SKM-1 treated with dmso at 0.1 percent for 144 hours (cell line): ENCODE data around the gene ZNF557.
"Not testable (repeated sequence)": the region's sequence is repeated elsewhere in the genome, so short reads cannot be mapped to it uniquely, and the experiment has no call there.

Source experiments
- DNase-seq: peaks from one replicate; lab custom pipeline; 2025; ENCODE audit not compliant: unreplicated experiment; lab: John Stamatoyannopoulos, UW

The ZNF557 gene

DNA sequence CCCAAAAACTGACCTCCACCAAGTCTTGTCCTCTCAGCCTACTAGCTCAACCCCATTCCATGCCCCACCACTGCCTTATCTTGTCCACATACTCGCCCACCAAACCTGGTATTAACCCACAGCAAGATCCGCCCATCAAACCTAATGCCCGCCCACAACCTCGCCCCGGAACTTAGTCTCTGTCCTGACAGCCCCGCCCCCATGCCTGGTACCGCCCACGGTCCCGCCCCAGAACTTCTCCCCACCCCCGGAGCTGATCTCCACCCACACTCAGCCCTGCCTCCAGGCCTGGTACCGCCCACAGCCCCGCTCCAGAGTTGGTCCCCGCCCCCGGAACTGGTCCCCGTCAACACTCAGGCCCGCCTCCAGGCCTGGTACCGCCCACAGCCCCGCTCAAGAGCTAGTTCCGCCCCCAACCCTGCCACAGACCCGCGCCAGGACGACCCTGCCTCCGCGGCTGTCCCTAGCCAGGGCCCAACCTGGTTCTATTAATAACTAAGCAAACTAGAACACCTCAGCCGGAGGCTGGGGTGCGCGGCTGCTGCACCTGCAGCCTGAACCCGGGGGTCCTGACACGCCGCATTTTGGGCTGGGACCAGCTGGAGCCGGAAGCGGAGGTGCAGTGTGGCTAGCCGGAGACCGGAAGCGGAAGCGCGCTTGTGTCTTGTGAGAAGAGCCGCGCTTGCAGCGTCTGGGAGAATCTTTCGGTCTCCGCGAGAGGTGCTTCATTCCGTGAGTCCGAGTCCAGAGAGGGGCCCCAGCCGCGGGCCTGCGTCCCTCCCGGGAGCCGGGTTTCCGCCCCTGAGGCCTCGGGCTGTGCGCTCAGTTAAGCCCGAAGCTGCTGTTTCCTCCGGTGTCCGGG is at the start of gene ZNF557:
Gene ZNF557 (plus strand): TSS at position 662 of the 862 bp plus-strand sequence. CDS start 5,372 bp downstream, outside the sequence.
- peak; percentile 92 for DNase-seq

- DNase-seq = not testable (repeated sequence)
Observed at GRCh38 chr19:7021331-7021730, 48.2 kb upstream of the ZNF557 start, which contains the start of gene MBD3L2B. MBD3L2B (minus strand) TSS chr19:7021431; CDS start chr19:7021397, 34 bp downstream.

- DNase-seq = not testable (repeated sequence)
Observed at GRCh38 chr19:7028790-7029189, 40.7 kb upstream of the ZNF557 start.

GRCh38 chr19:7030278-7030677 is 39.2 kb upstream of the ZNF557 start, which contains the start of gene MBD3L5:
MBD3L5 (plus strand) TSS chr19:7030578; CDS start chr19:7030612, 34 bp downstream.
- DNase-seq = not testable (repeated sequence)

DNA sequence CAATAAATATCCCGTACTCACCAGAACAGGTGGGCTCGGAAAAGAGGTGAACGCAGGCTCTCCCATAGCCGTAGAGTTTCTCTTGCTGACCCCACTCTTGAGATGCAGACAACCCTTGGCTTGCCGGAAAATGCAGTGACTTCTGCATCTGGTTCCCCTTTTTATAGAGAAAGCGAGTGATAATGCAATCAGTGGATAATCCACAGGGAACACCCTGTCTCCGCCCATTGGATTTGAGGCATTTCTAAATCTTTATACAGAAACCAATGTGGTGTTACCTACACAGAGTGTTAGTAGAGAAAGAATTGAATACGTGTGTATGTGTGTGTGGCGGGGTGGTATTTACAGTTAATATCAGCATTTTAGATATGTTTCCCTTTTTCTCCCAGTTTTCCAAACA is 29.4 kb upstream of the ZNF557 start, which contains the start of gene MBD3L4:
Gene MBD3L4 (minus strand): TSS at position 101 of the 400 bp plus-strand sequence. CDS start 35 bp downstream, at position 66.
- not testable (repeated sequence) for DNase-seq

- DNase-seq = not testable (repeated sequence)
Observed at GRCh38 chr19:7041563-7041962, 27.9 kb upstream of the ZNF557 start.

DNA sequence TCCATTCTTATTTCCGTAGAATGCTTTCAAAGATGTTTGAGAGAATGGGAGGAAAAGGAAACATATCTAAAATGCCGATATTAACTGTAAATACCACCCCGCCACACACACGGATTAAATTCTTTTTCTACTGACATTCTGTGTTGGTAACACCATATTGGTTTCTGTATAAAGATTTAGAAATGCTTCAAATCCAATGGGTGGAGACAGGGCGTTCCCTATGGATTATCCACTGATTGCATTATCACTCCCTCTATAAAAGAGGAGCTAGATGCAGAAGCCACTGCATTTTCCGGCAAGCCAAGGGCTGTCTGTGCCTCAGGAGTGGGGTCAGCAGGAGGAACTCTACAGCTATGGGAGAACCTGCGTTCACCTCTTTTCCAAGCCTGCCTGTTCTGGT is 20.5 kb upstream of the ZNF557 start, which contains the start of gene MBD3L2:
Gene MBD3L2 (plus strand): TSS at position 301 of the 400 bp plus-strand sequence. CDS start 53 bp downstream, at position 354.
- not testable (repeated sequence) for DNase-seq

- DNase-seq = not testable (repeated sequence)
Observed at GRCh38 chr19:7051421-7051820, 18.1 kb upstream of the ZNF557 start.

DNA sequence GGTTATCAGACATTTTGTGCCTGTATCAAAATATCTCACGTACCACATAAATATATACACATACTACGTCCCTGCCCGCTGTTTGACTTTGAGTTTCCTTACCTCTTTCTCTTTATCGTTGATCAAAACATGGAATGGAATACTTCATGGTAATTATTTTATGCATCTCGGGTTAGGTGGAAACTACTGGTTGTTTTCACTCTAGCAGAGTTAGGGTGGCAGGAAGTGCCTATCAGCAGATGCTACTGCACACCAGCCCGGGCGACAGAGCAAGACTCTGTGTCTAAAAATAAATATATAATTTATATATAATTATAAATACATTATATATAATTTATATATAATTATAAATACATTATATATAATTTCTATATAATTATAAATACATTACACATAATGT is 16.6 kb upstream of the ZNF557 start:
- DNase-seq = not testable (repeated sequence)

DNA sequence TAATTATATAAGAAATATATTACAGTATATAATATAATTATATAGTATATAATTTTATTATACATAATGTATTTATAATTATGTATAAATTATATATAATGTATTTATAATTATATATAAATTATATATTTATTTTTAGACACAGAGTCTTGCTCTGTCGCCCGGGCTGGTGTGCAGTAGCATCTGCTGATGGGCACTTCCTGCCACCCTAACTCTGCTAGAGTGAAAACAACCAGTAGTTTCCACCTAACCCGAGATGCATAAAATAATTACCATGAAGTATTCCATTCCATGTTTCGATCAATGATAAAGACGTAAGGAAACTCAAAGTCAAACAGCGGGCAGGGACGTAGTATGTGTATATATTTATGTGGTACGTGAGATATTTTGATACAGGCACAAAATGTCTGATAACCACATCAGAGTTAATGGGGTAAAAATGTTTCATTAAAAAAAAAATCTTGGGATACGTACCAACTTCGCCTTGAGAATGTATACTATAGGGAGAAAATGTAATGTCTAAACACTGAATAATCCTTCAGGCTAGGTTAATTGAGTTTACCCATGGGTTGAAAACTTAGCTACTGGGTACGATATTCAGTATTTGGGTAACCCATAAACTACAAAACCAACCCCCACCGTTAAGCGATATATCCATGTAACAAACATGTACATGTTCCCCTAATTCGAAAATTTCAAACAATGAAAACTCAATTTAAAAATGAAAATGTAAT is 14.7 kb upstream of the ZNF557 start:
- not testable (repeated sequence) for DNase-seq

GRCh38 chr19:7055679-7056078 is 13.8 kb upstream of the ZNF557 start:
- not testable (repeated sequence) for DNase-seq

DNA sequence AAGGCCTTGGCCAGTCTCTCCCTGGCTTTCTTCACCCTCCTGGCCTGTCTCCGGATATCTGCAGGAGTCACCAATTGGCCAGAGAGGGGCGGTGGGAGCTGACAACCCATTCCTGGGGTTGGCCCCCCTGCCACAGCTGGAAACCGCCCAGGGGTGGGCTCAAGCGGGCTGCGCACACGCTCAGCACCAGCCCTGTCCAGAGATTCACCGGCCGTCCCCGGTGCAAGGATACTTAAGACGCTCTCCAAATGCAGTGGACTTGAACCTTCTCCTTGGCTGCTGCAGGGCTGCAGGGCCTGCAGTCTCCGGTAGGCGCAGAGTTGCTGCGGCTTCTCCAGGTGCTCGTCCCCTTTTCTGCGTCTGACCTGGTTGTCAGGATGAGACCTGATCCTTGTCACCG is 13.1 kb upstream of the ZNF557 start:
- not testable (repeated sequence) for DNase-seq

DNA sequence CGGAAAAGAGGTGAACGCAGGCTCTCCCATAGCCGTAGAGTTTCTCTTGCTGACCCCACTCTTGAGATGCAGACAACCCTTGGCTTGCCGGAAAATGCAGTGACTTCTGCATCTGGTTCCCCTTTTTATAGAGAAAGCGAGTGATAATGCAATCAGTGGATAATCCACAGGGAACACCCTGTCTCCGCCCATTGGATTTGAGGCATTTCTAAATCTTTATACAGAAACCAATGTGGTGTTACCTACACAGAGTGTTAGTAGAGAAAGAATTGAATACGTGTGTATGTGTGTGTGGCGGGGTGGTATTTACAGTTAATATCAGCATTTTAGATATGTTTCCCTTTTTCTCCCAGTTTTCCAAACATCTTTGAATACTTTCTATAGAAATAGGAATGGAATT is 10.9 kb upstream of the ZNF557 start, which contains the start of gene MBD3L3:
Gene MBD3L3 (minus strand): TSS at position 101 of the 400 bp plus-strand sequence. CDS start 71 bp downstream, at position 30.
- not testable (repeated sequence) for DNase-seq

DNA sequence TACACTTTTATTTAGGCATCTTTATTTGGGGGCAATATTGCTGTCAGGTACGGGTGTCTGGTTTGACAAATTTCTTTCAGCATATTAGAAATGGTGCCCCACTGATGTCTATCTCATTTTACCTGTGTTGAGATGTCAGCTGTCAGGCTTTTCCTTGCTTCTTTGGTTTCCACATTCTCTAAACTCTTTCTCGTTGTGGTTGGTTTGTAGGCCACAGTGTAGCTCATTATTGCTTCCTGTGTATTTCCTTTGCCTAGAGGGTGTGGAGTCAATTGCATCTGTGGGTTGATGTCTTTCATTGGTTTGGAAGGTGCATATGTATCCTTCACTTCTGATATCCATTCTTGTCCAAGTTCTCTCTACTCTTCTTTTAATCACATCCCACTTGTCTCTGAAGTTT is 9.5 kb upstream of the ZNF557 start:
- DNase-seq = not testable (repeated sequence)

- no peak for DNase-seq
Observed at GRCh38 chr19:7063339-7063738, 6.2 kb upstream of the ZNF557 start.

DNA sequence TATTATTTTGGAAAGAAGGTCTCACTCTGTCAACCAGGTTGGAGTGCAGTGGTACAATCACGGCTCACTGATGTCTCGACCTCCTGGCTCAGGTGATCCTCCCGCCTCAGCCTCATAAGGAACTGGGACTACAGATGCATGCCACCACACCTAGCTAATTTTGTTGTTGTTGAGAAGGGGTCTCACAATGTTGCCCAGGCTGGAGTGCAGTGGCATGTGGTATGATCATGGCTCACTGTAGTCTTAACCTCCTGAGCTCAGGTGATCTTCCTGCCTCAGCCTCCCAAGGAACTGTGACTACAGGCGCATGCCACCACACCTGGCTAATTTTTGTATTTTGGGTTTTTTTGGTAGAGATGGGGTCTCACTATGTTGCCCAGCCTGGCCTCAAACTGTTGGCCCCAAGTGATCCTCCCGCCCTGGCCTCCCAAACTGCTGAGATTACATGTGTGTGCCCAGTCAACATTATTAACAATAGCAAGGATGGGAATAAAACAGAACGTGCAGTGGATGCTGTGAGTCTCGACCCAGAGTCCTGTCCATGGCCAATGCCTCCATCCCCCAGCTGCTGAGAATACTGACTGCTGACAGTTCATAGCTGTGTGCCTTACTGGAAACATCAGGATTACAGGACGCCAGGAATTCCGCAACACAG is 5.6 kb upstream of the ZNF557 start:
- DNase-seq = no peak

- DNase-seq = not testable (repeated sequence)
Observed at GRCh38 chr19:7067122-7067521, 2.4 kb upstream of the ZNF557 start.

GRCh38 chr19:7067716-7068115 is 1.8 kb upstream of the ZNF557 start:
- DNase-seq = no peak

- no peak for DNase-seq
Observed at GRCh38 chr19:7068599-7068998, 904 bp upstream of the ZNF557 start.

DNA sequence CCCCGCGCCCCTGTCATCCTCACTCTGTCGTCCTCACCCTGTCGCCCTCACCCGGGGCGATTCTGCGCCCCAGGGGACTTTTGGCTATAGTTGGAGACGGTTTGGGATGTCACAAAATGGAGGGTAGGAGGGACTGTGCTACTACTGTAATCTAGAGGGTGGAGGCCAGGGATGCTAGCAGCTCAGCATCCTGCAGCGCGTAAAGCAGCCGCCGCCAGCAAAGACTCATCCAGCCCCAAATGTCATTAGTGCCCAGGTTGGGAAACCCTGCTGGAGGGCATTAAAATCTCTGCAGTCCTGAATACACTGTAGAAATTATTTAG is 362 bp downstream of the ZNF557 start:
- no peak for DNase-seq

DNA sequence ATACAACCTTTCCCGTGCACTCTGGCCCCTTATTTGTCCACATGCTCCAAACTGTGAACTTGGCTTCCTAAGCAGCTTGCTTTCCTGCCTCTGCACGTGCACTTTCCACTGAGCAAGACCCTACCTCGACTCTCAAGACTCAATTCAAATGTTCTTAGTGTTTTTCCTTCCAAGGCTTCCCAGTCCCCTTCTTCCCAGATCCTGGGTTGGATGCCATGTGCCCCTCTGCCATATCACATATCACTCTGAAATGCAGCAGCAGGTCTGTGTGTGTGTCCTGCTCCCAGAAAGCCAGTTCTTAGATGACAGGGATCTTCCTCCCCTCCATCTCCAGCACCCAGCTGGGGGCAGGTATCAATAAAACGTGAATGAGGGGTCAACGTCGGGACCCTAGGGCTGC is 3.0 kb downstream of the ZNF557 start:
- DNase-seq = no peak
